A673 (cell line): ENCODE data around the gene PDE4B. TPM values are rescaled to one million over a fixed set of nuclear protein-coding genes. Genes with fewer than 3 reads are reported as not detected.
"Not testable (repeated sequence)": the region's sequence is repeated elsewhere in the genome, so short reads cannot be mapped to it uniquely, and the experiment has no call there.

ENCODE experiments used
- BruUV-seq: library from RNA; stranded (reverse); fragments of 400-500 nt; replicated peaks from 2 replicates; lab custom pipeline; 2021; lab: Mats Ljungman, UMichigan
- CTCF ChIA-PET: fragments of 300-600 bp; sonication (Branson Sonifier 250); formaldehyde crosslinking; loops from one replicate; lab custom pipeline; 2022; ENCODE audit warnings: antibody characterized with exemption; lab: Charles Lee
- POLR2A ChIA-PET: fragments of 300-600 bp; sonication (Branson Sonifier 250); formaldehyde crosslinking; loops from one replicate; lab custom pipeline; 2022; ENCODE audit warnings: antibody characterized with exemption; ENCODE audit not compliant: low non-redundant PET; lab: Charles Lee
- DNase-seq: peaks from one replicate; pipeline ENCODE4 v3.0.0-alpha.2; 2015; ENCODE audit warnings: low spot score
- H3K27ac ChIP-seq: fragments of 200-600 bp; sonication (generic); 2 replicates; pipeline ENCODE4 v1.5.1; 2016; ENCODE audit warnings: mixed run types, low read depth, mild to moderate bottlenecking, mixed read lengths, antibody characterized with exemption, low read length; ENCODE audit not compliant: poor library complexity, severe bottlenecking
- H3K27me3 ChIP-seq: fragments of 200-600 bp; sonication (generic); replicated peaks from 2 replicates; pipeline ENCODE4 v1.6.1; 2017; ENCODE audit warnings: mixed run types, low read depth, mild to moderate bottlenecking, mixed read lengths, antibody characterized with exemption, low read length; ENCODE audit not compliant: insufficient read depth, poor library complexity
- H3K36me3 ChIP-seq: fragments of 200-600 bp; sonication (generic); 2 replicates; pipeline ENCODE4 v1.6.1; 2016; ENCODE audit warnings: mixed run types, mild to moderate bottlenecking, mixed read lengths, antibody characterized with exemption, low read length; ENCODE audit not compliant: insufficient read depth, poor library complexity, severe bottlenecking
- H3K4me1 ChIP-seq: fragments of 200-600 bp; sonication (generic); 2 replicates; pipeline ENCODE4 v1.6.1; 2017; ENCODE audit warnings: mixed run types, mild to moderate bottlenecking, mixed read lengths, antibody characterized with exemption, low read length; ENCODE audit not compliant: insufficient read depth, poor library complexity, severe bottlenecking
- H3K4me3 ChIP-seq: fragments of 200-600 bp; sonication (generic); 2 replicates; pipeline ENCODE4 v1.5.1; 2016; ENCODE audit warnings: low read depth, mixed run types, mild to moderate bottlenecking, mixed read lengths, low read length; ENCODE audit not compliant: poor library complexity, severe bottlenecking
- H3K9me3 ChIP-seq: fragments of 200-600 bp; sonication (generic); 2 replicates; pipeline ENCODE4 v1.6.1; 2016; ENCODE audit warnings: mixed run types, low read depth, mild to moderate bottlenecking, mixed read lengths, antibody characterized with exemption, low read length; ENCODE audit not compliant: poor library complexity, severe bottlenecking
- EZH2 ChIP-seq: fragments of 200-600 bp; sonication (generic); IDR thresholded peaks from 2 replicates; pipeline ENCODE4 v1.6.1; 2017; ENCODE audit warnings: borderline replicate concordance, low read depth, mild to moderate bottlenecking, mixed read lengths, antibody characterized with exemption, low read length; ENCODE audit not compliant: poor library complexity, severe bottlenecking
- intact Hi-C: fragments of 100-400 bp; cut with micrococcal nuclease; formaldehyde crosslinking; loops from one replicate; pipeline ENCODE4 v1.10.0; 2022; ENCODE audit not compliant: unreplicated experiment
- total RNA-seq: library from RNA; stranded (reverse); gene quantifications from 2 replicates; pipeline ENCODE4 v1.2.3, GENCODE V29; 2021
- TF ChIP-seq, protein P1 (sequence below): fragments of 300-800, 200-600 bp; sonication (generic); conservative IDR thresholded peaks from 2 replicates; pipeline ENCODE4 v1.5.1; 2017; ENCODE audit warnings: low read depth, mild to moderate bottlenecking, antibody characterized with exemption, low read length, moderate library complexity, mixed read lengths

The PDE4B gene
- total RNA-seq, 1 experiment from 2014 or later: 20.0 TPM

DNA sequence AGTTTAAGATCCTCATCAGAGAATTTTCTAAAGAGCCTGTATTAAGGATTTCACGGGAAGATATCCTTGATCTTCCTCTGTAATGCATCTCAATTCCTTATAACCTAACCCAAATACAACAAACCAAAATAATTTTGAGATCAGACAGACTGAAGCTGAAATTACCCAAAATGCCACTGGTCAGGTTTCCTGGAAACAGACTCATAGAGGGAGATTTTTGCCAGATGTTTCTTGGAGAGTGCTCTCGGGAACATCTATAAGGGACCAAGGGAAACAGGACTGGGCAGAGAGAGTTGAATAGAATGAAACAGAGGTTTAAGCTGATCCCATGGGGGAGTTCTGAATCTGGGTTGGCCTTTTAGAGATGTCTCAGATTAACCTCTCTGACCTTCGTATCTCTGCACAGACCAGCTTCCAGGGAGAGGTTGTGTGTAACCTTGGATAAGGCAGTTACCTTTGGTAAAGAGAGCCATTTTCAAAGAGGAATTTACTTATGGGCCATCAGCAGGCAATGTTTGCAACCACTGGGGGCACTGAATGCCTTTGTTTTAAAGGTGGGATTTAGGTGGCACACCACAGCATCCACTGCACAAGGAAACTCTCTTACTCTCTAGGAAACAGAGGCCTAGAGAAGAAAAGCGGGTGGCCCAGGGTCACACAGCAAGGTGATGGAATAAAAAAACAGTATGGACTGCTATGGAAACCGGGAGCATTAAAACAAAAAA lies 610.5 kb downstream of the PDE4B start:
- no TSS peak for BruUV-seq
- no peak for TF ChIP-seq EZH2
- TF ChIP-seq, protein P1, sequence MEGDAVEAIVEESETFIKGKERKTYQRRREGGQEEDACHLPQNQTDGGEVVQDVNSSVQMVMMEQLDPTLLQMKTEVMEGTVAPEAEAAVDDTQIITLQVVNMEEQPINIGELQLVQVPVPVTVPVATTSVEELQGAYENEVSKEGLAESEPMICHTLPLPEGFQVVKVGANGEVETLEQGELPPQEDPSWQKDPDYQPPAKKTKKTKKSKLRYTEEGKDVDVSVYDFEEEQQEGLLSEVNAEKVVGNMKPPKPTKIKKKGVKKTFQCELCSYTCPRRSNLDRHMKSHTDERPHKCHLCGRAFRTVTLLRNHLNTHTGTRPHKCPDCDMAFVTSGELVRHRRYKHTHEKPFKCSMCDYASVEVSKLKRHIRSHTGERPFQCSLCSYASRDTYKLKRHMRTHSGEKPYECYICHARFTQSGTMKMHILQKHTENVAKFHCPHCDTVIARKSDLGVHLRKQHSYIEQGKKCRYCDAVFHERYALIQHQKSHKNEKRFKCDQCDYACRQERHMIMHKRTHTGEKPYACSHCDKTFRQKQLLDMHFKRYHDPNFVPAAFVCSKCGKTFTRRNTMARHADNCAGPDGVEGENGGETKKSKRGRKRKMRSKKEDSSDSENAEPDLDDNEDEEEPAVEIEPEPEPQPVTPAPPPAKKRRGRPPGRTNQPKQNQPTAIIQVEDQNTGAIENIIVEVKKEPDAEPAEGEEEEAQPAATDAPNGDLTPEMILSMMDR: peak; percentile 27; the same call in 1 of the 2 replicates
- Histone ChIP-seq H3K36me3 (no peaks in the 10 kb centered on the region), H3K9me3 (no peaks in the 10 kb centered on the region), H3K4me3 (no peak overlapping the region), H3K4me1 (peaks cover 14% of the 10 kb centered on the region), H3K27ac (no peak overlapping the region), H3K27me3 (no peaks in the 10 kb centered on the region)
- intact Hi-C loops: no loop called here
- DNase-seq: no peak
- POLR2A ChIA-PET: no interaction called here
- CTCF ChIA-PET: no interaction called here

DNA sequence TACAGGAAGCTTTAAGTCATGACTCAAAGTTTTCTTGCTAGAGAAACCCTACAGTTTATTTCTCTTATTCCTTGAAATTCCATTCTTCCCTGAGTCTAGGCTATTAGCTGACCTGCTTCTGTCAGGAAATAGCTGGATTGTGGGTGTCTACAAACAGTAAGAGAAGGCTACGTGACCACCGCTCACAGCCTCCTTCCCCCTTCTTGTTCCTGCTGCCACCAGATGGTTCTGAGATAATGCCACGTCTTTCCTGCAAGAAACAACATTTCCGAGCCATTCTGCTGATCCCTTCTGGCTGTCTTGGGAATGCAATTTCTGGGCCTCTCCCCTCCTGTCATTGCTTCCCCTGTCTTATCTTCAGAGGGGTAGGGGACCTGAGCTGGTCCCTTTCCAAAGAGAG lies 612.4 kb downstream of the PDE4B start:
- BruUV-seq: no TSS peak
- TF ChIP-seq EZH2: no peak
- TF ChIP-seq, protein P1: no peak
- Histone ChIP-seq H3K4me1 (peaks cover 14% of the 10 kb centered on the region), H3K27me3 (no peaks in the 10 kb centered on the region), H3K9me3 (no peaks in the 10 kb centered on the region), H3K27ac (no peak overlapping the region), H3K36me3 (no peaks in the 10 kb centered on the region), H3K4me3 (no peak overlapping the region)
- intact Hi-C loops: no loop called here
- DNase-seq: no peak
- POLR2A ChIA-PET: no interaction called here
- CTCF ChIA-PET: no interaction called here

DNA sequence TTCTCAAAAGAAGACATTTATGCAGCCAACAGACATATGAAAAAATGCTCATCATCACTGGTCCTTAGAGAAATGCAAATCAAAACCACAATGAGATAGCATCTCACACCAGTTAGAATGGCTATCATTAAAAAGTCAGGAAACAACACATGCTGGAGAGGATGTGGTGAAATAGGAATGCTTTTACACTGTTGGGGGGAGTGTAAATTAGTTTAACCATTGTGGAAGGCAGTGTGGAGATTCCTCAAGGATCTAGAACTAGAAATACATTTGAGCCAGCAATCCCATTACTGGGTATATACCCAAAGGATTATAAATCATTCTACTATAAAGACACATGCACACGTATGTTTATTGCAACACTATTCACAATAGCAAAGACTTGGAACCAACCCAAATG lies 618.8 kb downstream of the PDE4B start:
- H3K4me1 ChIP-seq, H3K27me3 ChIP-seq, intact Hi-C loops, BruUV-seq, H3K27ac ChIP-seq, H3K36me3 ChIP-seq, H3K9me3 ChIP-seq, H3K4me3 ChIP-seq, CTCF ChIA-PET, POLR2A ChIA-PET: not testable (repeated sequence)
- peak; percentile 47 for DNase-seq

DNA sequence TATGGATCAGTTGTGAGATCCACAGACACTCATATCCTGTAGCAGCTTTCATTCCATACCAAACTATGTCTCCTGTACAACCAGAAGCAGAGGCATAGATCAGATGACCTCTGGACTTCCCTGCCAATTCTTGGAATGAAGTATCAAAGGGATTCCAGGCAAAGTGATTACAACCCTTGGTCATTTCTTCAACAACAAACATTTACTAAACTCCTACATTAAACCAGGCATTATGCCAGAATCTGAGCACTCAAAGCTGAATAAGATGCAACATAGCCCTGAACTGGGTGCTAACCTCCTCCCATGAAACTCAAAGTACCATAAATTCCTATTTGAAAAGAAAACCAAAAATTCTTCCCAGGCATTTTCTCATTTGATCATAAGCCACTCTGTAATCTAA lies 620.0 kb downstream of the PDE4B start:
- Histone ChIP-seq H3K4me3 (no peak overlapping the region), H3K4me1 (no peaks in the 10 kb centered on the region), H3K27me3 (no peaks in the 10 kb centered on the region), H3K27ac (no peak overlapping the region), H3K36me3 (no peaks in the 10 kb centered on the region), H3K9me3 (peaks cover 14% of the 10 kb centered on the region)
- intact Hi-C loops: no loop called here
- ChIA-PET CTCF (interaction anchor here (0.5 kb wide), 1 partner anchor 356 kb away, joined by 3 read pairs; no protein-coding TSS in a partner anchor), POLR2A (no interaction called here)
- BruUV-seq: no TSS peak
- DNase-seq: no peak
- TF ChIP-seq EZH2: no peak
- TF ChIP-seq, protein P1: no peak
